ENCODE measurements around the gene MBTPS1. TPM values are rescaled to one million over a fixed set of nuclear protein-coding genes. Genes with fewer than 3 reads are reported as not detected.

Gene MBTPS1
- total RNA-seq, 1 experiment from 2014 or later = 46.9 TPM

DNA sequence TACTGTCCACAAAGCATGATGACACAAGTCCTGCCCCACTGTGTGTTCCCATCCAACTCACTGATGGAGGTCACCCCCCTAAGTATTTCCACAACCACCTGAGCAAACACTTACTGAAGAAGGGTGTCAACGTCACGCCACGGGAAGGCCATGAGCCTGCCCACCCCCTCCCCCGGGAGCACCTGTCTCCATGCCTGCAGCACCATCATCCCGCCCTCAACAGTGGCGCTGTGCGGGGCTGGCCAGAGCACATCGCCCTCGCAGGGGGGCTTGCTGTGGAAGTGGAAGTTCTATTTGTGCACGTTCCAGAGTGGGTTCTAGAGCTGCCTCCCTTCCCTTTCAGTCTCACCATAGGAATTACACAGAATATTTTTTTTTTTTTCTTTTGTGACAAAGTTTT lies 4.3 kb upstream of the MBTPS1 start (continued):
- TF ChIP-seq CREM (CRISPR knock-in tag; IDR thresholded peaks at IDR 0.05) = no peak
- TF ChIP-seq, protein P1, sequence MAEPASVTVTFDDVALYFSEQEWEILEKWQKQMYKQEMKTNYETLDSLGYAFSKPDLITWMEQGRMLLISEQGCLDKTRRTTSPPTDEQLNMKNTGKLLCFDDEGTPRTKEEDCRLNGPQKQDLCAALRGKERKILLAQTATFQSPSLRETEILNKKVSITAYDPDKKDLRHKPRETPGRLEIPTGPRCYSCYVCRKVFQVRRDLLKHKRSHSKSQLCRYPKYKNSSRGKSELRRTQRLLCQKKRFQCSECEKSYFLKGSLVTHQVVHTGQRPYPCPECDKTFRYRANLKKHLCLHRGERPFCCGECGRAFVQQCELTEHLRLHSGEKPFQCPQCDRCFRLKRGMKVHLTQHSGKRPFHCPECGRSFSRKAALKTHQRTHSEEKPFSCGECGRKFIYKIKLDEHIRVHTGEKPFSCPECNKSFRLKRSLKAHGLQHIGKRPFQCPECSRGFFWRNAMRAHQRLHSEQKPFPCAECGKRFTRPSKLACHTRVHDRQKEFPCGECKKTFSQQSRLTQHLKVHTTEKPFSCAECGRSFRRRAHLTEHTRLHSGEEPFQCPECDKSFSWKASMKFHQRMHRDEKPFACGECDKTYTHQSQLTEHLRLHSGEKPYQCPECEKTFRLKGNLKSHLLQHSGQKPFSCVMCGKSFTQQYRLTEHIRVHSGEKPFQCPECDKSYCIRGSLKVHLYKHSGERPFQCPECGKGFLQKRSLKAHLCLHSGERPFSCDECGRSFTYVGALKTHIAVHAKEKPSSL (CRISPR knock-in tag; conservative IDR thresholded peaks at IDR 0.05) = no peak
- TF ChIP-seq, protein P2, sequence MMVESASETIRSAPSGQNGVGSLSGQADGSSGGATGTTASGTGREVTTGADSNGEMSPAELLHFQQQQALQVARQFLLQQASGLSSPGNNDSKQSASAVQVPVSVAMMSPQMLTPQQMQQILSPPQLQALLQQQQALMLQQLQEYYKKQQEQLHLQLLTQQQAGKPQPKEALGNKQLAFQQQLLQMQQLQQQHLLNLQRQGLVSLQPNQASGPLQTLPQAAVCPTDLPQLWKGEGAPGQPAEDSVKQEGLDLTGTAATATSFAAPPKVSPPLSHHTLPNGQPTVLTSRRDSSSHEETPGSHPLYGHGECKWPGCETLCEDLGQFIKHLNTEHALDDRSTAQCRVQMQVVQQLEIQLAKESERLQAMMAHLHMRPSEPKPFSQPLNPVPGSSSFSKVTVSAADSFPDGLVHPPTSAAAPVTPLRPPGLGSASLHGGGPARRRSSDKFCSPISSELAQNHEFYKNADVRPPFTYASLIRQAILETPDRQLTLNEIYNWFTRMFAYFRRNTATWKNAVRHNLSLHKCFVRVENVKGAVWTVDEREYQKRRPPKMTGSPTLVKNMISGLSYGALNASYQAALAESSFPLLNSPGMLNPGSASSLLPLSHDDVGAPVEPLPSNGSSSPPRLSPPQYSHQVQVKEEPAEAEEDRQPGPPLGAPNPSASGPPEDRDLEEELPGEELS (CRISPR knock-in tag; IDR thresholded peaks at IDR 0.05) = no peak
- TF ChIP-seq, protein P3, sequence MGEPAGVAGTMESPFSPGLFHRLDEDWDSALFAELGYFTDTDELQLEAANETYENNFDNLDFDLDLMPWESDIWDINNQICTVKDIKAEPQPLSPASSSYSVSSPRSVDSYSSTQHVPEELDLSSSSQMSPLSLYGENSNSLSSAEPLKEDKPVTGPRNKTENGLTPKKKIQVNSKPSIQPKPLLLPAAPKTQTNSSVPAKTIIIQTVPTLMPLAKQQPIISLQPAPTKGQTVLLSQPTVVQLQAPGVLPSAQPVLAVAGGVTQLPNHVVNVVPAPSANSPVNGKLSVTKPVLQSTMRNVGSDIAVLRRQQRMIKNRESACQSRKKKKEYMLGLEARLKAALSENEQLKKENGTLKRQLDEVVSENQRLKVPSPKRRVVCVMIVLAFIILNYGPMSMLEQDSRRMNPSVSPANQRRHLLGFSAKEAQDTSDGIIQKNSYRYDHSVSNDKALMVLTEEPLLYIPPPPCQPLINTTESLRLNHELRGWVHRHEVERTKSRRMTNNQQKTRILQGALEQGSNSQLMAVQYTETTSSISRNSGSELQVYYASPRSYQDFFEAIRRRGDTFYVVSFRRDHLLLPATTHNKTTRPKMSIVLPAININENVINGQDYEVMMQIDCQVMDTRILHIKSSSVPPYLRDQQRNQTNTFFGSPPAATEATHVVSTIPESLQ (CRISPR knock-in tag; IDR thresholded peaks at IDR 0.05) = no peak
- TF ChIP-seq, protein P4, sequence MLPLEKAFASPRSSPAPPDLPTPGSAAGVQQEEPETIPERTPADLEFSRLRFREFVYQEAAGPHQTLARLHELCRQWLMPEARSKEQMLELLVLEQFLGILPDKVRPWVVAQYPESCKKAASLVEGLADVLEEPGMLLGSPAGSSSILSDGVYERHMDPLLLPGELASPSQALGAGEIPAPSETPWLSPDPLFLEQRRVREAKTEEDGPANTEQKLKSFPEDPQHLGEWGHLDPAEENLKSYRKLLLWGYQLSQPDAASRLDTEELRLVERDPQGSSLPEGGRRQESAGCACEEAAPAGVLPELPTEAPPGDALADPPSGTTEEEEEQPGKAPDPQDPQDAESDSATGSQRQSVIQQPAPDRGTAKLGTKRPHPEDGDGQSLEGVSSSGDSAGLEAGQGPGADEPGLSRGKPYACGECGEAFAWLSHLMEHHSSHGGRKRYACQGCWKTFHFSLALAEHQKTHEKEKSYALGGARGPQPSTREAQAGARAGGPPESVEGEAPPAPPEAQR (CRISPR knock-in tag; IDR thresholded peaks at IDR 0.05) = no peak
- TF ChIP-seq EMX1 (CRISPR knock-in tag; IDR thresholded peaks at IDR 0.05) = no peak
- TF ChIP-seq, protein P5, sequence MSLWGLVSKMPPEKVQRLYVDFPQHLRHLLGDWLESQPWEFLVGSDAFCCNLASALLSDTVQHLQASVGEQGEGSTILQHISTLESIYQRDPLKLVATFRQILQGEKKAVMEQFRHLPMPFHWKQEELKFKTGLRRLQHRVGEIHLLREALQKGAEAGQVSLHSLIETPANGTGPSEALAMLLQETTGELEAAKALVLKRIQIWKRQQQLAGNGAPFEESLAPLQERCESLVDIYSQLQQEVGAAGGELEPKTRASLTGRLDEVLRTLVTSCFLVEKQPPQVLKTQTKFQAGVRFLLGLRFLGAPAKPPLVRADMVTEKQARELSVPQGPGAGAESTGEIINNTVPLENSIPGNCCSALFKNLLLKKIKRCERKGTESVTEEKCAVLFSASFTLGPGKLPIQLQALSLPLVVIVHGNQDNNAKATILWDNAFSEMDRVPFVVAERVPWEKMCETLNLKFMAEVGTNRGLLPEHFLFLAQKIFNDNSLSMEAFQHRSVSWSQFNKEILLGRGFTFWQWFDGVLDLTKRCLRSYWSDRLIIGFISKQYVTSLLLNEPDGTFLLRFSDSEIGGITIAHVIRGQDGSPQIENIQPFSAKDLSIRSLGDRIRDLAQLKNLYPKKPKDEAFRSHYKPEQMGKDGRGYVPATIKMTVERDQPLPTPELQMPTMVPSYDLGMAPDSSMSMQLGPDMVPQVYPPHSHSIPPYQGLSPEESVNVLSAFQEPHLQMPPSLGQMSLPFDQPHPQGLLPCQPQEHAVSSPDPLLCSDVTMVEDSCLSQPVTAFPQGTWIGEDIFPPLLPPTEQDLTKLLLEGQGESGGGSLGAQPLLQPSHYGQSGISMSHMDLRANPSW (CRISPR knock-in tag; conservative IDR thresholded peaks at IDR 0.05; ENCODE audit: low read depth) = no peak

DNA sequence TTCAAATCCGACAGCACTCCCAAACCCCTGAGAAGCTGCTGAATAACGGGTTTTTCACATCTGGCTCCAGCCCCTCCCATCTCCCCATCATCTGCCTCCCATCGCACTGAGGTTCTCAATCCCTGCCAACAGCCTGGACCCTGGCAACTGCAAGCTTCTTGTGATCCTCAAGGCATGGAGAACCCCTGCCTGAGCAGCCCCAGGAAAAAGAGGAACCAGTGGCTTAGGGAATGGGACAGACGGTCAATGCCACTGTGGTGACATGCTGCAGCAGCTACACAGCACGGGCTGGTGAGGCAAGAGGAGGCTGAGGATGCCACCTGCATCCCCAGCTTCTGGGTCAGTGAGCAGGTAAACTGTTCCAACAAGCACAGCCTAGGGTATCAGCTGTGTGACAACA lies 3.3 kb upstream of the MBTPS1 start:
- Mint-ChIP-seq H3K4me3 (no peak overlapping the region), H3K4me1 (peaks cover 11% of the 10 kb centered on the region), H3K27me3 (ENCODE audit: low read depth) (no peaks in the 10 kb centered on the region), H3K27ac (no peak overlapping the region; the same call in 1 of the 2 replicates), H3K9me3 (no peaks in the 10 kb centered on the region), H3K36me3 (peaks cover 22% of the 10 kb centered on the region)
- DNase-seq (ENCODE audit: low spot score) = no peak
- CTCF ChIA-PET = no interaction called here
- POLR2A ChIA-PET = no interaction called here
- ATAC-seq = no peak
- no peak for TF ChIP-seq CREB1 (CRISPR knock-in tag; IDR thresholded peaks at IDR 0.05)
- TF ChIP-seq, protein P6, sequence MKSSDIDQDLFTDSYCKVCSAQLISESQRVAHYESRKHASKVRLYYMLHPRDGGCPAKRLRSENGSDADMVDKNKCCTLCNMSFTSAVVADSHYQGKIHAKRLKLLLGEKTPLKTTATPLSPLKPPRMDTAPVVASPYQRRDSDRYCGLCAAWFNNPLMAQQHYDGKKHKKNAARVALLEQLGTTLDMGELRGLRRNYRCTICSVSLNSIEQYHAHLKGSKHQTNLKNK (CRISPR knock-in tag; IDR thresholded peaks at IDR 0.05) = no peak
- TF ChIP-seq, protein P7, sequence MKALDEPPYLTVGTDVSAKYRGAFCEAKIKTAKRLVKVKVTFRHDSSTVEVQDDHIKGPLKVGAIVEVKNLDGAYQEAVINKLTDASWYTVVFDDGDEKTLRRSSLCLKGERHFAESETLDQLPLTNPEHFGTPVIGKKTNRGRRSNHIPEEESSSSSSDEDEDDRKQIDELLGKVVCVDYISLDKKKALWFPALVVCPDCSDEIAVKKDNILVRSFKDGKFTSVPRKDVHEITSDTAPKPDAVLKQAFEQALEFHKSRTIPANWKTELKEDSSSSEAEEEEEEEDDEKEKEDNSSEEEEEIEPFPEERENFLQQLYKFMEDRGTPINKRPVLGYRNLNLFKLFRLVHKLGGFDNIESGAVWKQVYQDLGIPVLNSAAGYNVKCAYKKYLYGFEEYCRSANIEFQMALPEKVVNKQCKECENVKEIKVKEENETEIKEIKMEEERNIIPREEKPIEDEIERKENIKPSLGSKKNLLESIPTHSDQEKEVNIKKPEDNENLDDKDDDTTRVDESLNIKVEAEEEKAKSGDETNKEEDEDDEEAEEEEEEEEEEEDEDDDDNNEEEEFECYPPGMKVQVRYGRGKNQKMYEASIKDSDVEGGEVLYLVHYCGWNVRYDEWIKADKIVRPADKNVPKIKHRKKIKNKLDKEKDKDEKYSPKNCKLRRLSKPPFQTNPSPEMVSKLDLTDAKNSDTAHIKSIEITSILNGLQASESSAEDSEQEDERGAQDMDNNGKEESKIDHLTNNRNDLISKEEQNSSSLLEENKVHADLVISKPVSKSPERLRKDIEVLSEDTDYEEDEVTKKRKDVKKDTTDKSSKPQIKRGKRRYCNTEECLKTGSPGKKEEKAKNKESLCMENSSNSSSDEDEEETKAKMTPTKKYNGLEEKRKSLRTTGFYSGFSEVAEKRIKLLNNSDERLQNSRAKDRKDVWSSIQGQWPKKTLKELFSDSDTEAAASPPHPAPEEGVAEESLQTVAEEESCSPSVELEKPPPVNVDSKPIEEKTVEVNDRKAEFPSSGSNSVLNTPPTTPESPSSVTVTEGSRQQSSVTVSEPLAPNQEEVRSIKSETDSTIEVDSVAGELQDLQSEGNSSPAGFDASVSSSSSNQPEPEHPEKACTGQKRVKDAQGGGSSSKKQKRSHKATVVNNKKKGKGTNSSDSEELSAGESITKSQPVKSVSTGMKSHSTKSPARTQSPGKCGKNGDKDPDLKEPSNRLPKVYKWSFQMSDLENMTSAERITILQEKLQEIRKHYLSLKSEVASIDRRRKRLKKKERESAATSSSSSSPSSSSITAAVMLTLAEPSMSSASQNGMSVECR (CRISPR knock-in tag; IDR thresholded peaks at IDR 0.05; ENCODE audit: borderline replicate concordance) = no peak
- no peak for TF ChIP-seq NFATC4 (CRISPR knock-in tag; IDR thresholded peaks at IDR 0.05)
- TF ChIP-seq SOX15 (CRISPR knock-in tag; IDR thresholded peaks at IDR 0.05) = no peak
- TF ChIP-seq, protein P8, sequence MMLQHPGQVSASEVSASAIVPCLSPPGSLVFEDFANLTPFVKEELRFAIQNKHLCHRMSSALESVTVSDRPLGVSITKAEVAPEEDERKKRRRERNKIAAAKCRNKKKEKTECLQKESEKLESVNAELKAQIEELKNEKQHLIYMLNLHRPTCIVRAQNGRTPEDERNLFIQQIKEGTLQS (CRISPR knock-in tag; conservative IDR thresholded peaks at IDR 0.05) = no peak
- TF ChIP-seq NR3C1 (CRISPR knock-in tag; conservative IDR thresholded peaks at IDR 0.05; ENCODE audit: low read depth) = no peak
- TF ChIP-seq, protein P9, sequence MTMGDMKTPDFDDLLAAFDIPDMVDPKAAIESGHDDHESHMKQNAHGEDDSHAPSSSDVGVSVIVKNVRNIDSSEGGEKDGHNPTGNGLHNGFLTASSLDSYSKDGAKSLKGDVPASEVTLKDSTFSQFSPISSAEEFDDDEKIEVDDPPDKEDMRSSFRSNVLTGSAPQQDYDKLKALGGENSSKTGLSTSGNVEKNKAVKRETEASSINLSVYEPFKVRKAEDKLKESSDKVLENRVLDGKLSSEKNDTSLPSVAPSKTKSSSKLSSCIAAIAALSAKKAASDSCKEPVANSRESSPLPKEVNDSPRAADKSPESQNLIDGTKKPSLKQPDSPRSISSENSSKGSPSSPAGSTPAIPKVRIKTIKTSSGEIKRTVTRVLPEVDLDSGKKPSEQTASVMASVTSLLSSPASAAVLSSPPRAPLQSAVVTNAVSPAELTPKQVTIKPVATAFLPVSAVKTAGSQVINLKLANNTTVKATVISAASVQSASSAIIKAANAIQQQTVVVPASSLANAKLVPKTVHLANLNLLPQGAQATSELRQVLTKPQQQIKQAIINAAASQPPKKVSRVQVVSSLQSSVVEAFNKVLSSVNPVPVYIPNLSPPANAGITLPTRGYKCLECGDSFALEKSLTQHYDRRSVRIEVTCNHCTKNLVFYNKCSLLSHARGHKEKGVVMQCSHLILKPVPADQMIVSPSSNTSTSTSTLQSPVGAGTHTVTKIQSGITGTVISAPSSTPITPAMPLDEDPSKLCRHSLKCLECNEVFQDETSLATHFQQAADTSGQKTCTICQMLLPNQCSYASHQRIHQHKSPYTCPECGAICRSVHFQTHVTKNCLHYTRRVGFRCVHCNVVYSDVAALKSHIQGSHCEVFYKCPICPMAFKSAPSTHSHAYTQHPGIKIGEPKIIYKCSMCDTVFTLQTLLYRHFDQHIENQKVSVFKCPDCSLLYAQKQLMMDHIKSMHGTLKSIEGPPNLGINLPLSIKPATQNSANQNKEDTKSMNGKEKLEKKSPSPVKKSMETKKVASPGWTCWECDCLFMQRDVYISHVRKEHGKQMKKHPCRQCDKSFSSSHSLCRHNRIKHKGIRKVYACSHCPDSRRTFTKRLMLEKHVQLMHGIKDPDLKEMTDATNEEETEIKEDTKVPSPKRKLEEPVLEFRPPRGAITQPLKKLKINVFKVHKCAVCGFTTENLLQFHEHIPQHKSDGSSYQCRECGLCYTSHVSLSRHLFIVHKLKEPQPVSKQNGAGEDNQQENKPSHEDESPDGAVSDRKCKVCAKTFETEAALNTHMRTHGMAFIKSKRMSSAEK (CRISPR knock-in tag; IDR thresholded peaks at IDR 0.05; ENCODE audit: borderline replicate concordance) = no peak
